HL-60/S4 treated with retinoic acid at 250 ng/mL for 4 days and 3 days (cell line): Measurements from ENCODE around the gene WDR31.
"Not testable (repeated sequence)": the region's sequence is repeated elsewhere in the genome, so short reads cannot be mapped to it uniquely, and the experiment has no call there.

Experiments
- in situ Hi-C: fragments of 300-500 bp; cut with MboI; formaldehyde crosslinking; loops from 2 replicates; pipeline ENCODE4 v1.7.0; 2022; ENCODE audit warnings: low sequenced_read_pairs

Gene WDR31

DNA sequence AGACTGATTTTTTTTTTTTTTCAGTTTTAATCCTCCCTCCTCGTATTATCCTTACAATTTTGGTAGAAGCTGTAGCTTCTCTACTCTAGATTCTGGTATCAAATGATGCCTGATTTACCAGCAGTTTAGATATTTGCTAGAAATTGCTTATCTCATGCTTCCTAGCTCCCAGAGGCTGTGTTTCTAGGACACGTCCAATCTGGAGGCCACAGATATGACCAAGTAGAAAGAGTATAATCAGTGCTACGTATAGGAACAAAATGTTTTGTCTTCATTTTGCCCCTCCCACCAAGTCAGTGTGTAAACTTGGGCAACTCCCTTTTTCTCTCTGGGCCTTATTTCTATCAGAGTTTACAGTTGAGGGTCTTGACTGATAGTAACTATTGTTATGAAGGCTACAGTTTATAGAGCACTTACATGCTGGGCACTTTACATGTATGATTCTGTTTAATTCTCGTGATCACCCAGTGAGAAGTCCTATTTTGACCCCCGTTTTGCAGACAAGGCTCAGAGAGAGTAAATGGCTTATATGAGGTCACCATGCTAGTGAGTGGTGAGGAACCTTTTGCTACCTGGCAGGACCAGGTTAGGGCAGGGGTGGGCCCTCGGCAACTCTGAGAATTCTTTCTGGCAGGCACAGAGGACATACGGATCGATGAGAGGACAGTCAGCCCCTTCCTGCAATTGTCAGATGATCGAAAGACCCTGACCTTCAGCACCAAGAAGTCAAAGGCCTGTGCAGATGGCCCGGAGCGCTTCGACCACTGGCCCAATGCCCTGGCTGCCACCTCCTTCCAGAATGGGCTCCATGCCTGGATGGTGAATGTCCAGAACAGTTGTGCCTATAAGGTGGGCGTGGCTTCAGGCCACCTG, 29.1 kb upstream of the WDR31 start:
- in situ Hi-C loops: no loop called here

DNA sequence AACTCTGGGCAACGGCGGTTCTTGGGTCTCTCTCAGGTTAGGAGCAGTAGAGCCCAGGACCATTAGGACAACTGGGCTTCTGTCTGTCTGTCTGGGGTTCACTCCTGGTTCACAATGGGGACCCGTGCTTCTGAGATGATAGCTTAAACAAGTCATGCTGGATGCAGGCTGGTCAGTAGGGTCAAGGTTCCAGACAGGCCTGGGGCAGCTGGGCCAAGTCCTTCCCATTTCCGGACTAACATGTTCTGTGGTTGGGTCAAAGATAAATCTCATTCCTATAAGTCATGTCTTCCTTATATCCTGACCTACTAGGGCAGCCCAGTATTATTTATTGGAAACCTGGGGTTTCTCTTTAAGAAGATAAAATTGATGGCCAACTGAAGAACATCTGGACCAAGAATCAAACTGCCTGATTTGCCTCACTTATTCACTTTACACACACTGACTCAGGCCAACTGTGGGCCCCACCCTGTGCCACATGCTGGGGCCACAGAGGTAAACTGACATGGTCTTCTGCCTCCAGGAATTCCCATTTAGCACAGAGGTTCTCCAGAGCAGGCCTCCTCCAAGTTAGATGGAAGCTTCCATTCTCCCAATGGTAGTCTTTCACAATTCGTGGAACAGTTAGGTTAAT, 28.4 kb upstream of the WDR31 start:
- in situ Hi-C loops: no loop called here

DNA sequence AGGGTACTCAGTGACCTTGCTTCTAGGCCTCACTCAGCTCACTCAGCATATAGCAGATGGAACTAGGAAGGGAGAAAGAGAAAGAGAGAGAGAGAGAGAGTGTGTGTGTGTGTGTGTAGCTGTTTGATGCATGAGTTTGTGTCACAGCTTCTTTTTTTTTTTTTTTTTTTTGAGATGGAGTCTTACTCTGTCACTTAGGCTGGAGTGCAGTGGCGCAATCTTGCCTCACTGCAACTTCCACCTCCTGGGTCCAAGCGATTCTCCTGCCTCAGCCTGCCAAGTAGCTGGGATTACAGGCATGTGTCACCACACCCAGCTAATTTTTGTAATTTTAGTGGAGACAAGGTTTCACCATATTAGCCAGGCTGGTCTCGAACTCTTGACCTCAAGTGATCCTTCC, 25.6 kb upstream of the WDR31 start:
- in situ Hi-C loops: not testable (repeated sequence)

DNA sequence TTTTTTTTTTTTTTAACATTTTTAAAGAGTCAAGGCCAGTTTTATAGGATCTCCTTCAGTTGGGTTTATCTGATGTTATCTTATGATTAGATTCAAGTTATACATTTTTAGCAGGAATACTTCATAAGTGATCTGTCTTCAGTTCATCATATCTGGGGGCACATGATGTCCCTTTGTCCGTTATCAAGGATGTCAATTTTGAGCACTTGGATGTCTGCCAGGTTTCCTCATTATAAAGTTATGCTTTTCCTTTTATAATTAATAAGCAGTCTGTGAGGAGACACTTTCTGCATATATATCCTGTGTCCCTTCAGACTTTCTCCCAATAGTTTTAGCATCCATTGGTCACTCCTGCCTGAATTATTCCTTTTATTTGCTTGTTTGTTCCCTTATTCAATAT, 24.9 kb upstream of the WDR31 start:
- in situ Hi-C loops: no loop called here

DNA sequence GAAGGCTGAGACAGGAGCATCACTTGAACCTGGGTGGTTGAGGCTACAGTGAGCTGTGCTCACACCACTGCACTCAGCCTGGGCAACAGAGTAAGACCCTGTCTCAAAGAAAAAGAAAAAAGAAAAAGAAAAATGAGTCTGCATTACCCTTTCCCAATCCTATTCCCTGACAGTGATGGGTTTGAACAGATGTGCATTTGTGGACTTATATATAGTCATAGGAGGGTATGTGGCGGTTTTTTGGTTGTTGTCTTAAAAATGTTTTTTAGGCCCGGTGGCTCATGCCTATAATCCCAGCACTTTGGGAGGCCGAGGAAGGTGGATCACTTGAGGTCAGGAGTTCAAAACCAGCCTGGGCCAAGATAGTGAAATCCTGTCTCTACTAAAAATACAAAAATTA, 23.3 kb upstream of the WDR31 start:
- in situ Hi-C loops: no loop called here

DNA sequence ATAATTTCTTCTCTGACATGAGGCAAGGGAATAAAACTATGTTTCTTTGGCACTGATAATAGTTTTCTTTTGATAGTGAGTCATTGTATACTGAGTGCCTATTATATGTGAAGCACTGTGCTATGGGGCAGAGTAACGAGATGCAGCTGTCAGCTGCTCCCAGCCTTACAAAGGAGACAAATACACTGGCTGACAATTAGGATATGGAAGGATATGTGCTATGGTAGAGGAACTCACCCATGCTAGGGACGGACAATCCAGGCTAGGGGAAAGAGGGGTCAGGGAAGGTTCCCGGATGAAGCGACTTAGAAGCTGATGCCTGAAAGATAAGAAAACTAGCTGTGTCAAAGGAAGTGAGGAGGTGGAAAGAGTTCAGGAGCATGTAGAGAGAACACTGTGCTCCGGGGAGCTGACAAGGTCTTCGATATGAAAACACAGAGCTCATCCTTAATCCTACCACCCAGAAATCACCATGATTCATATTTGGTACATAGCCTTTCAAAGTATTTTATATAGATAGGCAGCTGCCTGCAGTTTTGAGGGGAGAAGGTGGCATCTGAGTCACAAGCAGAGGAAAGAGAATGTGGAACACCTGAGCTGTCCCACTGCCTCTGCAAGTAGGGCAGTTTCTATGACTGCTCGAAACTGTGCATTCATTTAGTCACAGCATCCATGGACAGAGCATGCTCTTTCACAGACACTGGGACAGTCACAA, 21.4 kb upstream of the WDR31 start:
- in situ Hi-C loops: no loop called here

DNA sequence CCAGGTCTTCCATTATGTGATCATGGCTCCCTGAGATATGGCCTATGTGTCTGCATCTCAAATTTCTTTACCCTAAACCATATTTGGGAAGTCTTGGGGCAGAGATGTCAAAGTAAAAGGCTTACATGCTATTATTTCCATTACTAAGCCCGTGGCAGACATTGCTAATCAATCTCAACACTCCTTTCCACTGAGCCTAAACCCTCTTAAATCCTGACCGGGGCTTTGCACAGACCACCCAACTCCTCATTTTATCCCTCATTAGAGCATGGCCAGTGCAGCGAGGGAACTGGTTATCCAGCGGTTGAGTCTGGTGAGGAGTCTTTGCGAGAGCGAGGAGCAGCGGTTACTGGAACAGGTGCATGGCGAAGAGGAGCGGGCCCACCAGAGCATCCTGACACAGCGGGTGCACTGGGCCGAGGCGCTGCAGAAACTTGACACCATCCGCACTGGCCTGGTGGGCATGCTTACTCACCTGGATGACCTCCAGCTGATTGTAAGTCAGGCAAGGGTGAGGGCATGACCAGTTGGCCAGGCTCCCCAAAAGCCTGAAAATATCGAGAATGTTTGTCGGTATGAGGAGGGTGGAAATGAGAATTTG, 20.3 kb upstream of the WDR31 start:
- in situ Hi-C loops: no loop called here

DNA sequence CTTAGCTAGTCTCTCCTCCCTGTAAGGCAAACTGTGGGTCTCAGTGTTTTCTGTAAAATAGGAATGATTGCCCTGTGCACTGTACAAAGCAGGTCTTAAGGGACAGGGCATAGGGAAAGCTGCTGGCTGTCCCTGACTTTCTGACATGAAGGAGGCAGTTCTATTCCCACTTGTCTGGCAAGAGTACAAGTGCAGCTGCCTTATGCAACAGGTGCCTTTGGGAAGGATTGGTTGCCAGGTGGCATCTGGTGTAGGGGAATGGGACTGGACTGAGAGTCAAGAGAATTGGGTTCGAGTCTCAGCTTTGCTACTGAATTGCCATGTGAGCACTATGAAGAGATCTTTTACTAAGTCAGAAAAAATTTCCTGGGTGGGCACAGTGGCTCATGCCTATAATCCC, 19.3 kb upstream of the WDR31 start:
- in situ Hi-C loops: no loop called here

DNA sequence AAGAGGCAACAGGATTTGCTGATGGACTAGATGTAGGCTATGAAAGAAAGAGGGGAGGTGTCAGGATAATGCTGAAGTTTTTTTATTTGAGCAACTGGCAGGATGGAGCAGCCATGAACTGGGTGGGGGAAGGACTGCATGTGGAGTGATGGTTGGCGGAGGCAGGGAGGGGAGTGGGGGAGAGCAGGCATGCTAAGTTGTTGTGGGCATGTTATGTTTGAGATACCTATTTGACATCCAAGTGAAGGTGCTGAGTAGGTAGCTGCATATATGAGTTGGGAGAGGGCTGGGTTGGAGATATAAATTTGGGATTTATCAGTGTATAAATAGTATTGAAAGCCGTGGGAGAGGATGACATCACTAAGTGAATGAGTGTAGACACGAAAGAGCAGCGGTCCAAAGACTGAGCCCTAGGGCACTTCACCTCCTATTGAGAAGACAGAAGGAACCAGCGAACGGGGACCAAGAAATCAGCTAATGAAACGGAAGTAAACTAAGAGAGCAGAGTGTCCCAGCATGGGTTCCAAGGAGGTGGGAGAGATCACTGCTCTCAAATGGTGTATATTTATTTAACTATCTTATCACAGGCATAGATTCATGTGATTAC, 16.7 kb upstream of the WDR31 start:
- in situ Hi-C loops: no loop called here

DNA sequence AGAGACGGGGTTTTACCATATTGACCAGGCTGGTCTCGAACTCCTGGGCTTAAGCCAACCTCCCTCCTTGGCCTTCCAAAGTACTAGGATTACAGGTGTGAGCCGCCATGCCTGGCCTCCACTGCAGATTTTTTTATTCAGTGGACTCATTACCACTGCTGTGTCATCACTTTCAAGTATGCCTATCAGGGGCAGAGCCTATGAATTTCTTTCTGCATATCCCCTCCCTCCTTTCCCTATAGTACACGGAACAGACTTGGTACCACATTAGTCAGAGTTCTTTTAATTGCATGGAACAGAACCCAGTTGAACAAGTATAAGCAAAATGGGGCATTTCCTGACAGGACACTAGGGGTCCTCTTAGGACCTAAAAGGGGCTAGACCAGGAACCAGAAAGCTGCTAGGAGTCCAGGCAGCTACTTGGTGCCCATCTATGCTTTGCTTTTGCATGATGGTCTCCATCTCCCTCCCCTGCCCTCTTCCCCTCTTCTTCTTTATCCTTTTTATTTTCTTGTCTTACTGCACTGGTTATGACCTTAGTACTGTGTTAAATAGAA, 15.0 kb upstream of the WDR31 start:
- in situ Hi-C loops: no loop called here

DNA sequence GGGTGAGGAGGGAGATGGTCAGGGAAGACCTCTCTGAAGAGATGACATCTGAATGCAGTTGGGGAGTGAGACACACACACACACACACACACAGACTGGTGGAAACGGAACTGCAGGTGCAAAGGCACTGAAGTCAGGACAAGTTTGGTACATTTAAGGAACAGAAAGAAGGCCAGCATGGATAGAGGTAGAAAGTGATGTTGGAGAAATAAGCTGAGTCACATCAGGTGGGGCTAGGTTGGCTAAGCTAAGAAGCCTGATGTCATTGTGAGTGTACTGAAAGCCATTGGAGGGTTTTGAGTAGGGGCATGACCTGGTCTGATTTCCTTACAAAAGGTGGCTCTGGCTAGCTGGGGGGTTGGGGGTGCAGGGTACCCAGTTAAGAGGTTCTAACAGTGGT, 12.3 kb upstream of the WDR31 start:
- in situ Hi-C loops: no loop called here

DNA sequence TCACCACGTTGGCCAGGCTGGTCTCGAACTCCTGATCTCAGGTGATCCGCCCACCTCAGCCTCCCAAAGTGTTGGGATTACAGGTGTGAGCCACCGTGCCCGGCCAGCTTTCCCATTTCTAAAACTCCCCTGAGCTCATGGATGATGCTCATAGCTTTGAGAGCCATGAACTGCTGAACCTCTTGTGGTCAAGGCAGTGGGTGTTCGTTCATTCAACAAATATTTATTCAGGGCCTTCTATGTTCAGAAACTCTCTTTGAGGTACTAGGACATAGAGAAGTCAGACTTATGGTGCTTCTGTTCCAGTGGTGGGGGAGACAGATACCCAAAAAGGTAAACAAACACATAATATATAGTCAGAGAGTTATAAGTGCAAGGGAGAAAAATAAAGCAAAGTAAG, 11.9 kb upstream of the WDR31 start:
- in situ Hi-C loops: no loop called here

DNA sequence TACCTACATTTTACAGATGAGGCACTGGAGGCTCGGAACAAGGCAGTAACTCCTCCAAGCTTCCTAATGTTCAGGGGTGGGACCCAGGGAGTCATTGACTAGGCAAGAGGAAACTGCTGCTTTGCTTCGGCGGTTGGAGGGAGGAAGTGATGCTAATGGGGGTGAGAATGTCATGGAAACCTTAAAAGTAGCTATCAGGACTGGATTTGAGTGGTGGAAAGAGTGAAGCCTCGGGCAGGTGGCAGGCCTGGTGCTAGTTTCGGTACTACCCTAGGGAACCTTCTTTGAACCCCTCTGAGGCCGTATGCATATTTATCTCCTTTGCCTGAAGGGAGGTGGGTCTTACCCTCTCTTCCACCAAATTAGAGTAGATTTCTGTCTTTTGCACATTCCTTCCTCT, 10.9 kb upstream of the WDR31 start:
- in situ Hi-C loops: no loop called here

DNA sequence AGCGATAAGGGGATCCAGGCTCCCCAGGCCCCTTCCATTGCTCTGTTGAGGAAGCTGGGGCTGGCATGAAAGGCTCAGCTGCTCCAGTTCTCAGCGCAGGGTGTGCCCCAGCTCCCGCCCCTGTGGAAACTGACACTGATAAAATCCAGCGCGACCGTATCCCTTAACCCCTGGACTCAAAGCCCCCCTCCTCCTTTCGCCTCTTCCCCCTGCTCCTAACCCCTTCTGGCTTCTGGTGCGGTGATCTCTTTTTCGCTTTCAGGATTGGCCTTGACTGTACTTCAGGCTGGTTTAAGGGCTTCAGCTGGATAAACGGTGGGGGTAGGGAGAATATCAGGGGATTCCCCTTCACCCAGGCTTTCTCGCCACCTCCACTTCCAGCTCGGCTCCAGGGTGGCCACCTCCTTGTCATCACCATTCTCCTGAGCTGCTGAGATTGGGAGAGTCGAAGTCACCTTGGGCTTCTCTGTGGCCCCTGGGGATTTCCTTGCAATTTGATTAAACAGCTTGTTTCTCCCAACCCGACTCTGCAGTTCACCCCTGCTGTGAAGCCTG, 10.1 kb upstream of the WDR31 start:
- in situ Hi-C loops: no loop called here

DNA sequence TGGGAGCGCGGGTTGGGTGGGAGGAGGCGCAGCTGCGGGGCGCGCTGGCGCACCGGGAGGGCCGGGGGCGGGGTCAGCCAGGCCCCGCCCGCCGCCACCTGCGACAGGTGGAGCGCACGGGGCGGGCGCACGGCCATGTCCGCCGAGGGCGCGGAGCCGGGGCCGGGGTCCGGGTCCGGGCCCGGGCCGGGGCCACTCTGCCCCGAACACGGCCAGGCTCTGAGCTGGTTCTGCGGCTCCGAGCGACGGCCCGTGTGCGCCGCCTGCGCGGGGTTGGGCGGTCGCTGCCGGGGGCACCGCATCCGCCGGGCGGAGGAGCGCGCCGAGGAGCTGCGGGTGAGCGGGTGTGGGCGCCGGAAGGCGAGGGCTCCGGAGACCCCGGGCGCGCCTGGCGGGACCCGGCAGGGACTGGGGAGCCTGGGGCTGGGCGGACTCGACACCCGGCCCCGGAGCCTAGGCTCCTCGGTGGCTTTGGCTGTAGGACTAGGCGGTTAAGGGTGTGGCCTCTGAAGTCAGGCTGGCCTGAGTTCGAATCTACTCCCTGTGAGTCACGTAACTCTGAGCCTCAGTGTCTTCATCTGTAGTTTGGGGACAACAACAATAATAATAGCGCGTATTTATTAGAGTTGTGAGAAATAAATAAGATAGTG, 9.5 kb upstream of the WDR31 start, which contains the start of gene BSPRY:
TSS of gene BSPRY (plus strand) at position 97 of the 650 bp plus-strand sequence. CDS start at position 136, 39 bp downstream.
- in situ Hi-C loops: no loop called here

DNA sequence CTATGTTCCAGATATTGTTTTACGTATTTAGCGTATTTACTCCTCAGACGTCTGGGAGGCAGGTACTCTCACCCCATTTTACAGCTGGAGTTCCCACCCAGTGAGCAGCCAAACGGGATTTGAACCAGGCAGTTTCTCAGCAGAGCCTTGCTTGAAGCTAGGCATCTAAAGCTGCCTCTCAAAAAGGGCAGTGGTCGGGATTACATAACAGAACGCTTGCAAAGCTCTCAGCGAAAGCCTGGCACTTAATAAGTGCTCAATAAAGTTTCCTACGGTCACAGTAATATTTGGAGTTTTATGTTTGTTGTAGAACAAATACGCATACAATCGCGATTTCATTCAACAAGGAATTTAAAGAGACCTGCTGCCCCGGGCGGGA, 9.0 kb upstream of the WDR31 start:
- in situ Hi-C loops: no loop called here

DNA sequence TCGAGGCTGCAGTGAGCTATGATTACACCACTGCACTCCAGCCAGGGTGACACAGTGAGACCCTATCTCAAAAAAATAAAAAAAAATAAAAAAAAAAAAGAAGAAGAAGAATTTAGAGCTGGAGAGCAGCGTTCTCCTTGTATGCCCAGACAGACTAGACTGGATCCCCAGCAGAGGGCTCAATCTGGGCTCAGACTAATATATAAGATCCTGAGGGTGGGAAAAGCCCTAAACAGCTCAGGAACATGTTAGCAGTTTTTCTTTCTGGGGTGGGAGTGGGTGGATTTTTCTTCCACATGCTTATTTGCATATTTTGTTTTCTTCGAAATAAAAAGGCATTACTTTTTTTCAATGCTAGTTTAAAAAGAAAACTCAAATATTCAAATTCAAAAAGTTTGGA, 8.4 kb upstream of the WDR31 start:
- in situ Hi-C loops: no loop called here

DNA sequence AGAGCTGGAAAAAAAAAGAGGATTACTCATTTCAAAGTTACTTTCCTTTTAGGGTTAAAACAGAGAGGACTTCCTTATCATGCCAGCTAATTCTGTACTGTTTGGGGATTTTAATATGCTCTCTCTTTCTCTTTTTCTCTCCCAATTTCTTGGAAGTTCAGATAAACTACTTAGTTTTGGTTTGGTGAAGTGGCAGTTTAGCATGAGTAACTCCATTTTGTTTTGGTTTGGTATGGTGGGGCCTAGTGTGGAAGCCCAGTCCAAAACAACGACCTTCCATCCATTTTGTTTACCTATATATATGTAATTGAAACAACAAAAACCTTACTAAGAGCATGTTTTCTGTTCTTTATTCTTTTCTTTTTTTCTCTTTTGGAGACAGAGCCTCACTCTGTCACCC, 5.6 kb upstream of the WDR31 start:
- in situ Hi-C loops: no loop called here

DNA sequence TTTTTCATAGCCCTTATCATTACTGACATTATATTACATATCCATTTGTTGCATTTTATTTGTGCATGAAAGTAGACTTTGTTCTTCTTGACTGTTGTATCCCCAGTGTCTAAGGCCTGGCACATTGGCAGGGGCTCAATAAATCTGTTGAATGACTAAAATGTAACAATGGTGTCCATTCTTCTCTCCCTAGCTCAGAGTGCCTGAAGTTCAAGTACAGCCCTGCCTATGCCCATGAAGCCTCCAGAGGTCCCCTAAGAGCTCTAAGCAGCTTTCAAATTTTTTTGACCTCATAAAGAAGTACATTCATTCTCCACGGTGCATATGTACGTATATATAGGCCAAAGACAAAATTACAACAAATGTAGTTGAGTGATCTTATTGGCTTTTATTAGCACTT, 5.1 kb upstream of the WDR31 start:
- in situ Hi-C loops: no loop called here

DNA sequence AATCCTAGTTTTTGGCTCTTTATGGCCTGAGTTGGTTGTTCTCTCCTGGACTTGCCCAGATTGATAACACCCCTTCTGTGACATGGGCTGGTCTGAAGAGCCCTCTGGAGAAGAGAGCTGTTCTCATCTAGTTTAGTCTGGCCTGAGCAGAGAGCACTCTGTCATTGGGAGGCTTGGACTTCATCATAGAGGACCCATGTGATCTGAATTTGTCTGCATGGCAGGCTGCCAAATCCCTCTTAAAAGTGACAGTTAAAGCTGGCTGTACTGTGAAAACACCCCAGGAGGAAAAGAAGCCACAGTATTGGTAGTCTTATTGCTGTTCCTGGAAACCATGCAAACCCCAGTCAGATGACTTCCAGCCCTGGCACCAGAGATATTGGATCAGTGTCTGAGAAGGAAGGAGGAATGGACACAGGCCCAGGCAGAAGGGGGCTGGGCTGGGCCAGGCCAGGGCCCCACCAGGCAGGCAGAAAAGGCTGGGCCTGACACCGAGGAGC, 3.7 kb upstream of the WDR31 start:
- in situ Hi-C loops: no loop called here
